Stimulated activated CD8-positive, alpha-beta memory T cell treated with anti-CD3 and anti-CD28 coated beads, Interleukin-12 subunit alpha, Interleukin-12 subunit beta, amount 100 ng/mL, for 1 hour (primary cell): ENCODE results near the gene NCAPD2.

Source experiments
- DNase-seq: peaks from one replicate; pipeline ENCODE4 v3.0.0-alpha.2; 2020; ENCODE audit warnings: low read depth

NCAPD2 gene

GRCh38 chr12:6569786-6570185, 75.9 kb downstream of the NCAPD2 start:
- DNase-seq: no peak

- DNase-seq: no peak
Observed at GRCh38 chr12:6570264-6570887, 76.5 kb downstream of the NCAPD2 start.

- no peak for DNase-seq
Observed at GRCh38 chr12:6573001-6573400, 79.1 kb downstream of the NCAPD2 start.

- no peak for DNase-seq
Observed at GRCh38 chr12:6574576-6575295, 80.8 kb downstream of the NCAPD2 start.

- DNase-seq: no peak
Observed at GRCh38 chr12:6575648-6576047, 81.7 kb downstream of the NCAPD2 start.
